ENCODE measurements around the gene RBBP9. TPM values are rescaled to one million over a fixed set of nuclear protein-coding genes. Genes with fewer than 3 reads are reported as not detected.

The RBBP9 gene
- 9.2 TPM for polyA plus RNA-seq (2013, experiment 1 of 2)
- 9.5 TPM for polyA plus RNA-seq (2013, experiment 2 of 2)

DNA sequence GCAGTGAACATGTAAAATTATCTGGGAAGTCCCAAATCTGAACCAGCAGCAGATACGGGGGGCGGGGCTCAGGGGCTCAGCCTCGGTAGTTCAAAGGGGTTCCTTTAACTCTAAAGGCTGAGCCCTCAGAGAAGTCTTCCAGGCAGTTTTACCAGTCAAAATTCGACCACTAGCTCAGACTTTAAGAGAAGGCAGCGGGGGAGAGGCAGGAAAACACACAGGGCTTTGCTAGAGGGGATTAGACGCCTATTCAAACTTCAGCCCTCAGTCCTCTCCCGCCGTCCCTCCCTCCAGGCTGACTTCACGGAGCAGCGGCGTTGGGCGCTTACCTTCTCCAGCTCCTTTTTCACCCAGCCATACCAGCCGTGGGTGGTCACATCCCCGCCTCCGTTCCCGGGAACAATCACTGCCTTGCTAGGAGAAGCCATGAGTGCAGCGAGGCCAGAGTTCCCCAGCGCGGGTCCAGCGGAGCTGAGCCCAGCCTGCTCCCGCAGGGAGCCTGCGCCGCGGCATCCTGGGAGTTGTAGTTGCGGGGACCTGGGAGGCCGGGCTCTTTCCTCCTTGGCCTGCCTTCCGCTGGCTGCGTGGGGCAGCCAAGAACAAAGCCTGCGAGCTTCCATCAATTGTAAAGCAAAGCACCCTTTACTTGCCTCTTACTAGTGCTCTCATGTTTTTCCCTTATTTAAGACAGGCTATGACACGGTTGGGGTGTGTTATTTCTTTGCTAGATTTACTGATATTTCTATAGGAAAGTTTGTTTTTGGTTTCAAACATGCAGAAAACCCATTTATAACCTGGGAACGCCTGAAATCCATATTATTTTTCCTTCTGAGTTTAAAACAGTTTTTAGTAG is at the start of gene RBBP9:
RBBP9 (minus strand) TSS at position 486 of the 853 bp plus-strand sequence; CDS start at position 428, 58 bp downstream.
- DNase-seq = peak; percentile 81

DNA sequence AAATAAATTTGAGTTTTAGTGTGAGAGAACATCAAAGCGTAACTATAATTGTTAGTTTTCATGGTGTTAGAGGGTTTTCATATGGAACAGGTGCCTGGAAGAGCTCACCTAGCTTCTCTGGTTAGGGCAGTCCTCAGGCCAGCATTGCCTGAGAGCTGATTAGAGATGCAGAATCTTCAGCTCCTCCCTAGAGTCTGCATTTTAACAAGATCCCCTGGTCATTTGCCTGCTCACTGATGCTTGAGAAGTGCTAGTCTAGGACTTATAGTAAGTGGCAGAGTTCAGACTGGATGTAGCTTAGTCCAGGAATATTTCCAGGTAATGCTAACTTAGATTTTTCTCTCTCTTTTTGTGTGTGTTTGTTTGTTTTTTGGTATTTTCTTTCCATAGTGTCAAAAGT is 48.5 kb upstream of the RBBP9 start:
- H3K9ac ChIP-seq (ENCODE audit: low read length) = no peak overlapping the region
- WGBS = 90% methylated on average over 1 of the region's 1 CpG
- H4K91ac ChIP-seq (ENCODE audit: low read length) = no peak overlapping the region

More for the DNA sequence above, at the start of gene RBBP9:
- H4K8ac ChIP-seq (ENCODE audit: low read length) = peak within 1 kb of the TSS; percentile 35
- no peak within 1 kb of the TSS for H4K91ac ChIP-seq (ENCODE audit: low read length)
- no peak within 1 kb of the TSS for H2AK5ac ChIP-seq (ENCODE audit: low read length, severe bottlenecking)
- H3K4ac ChIP-seq (ENCODE audit: low read depth in 1 of 2, low read length in 2 of 2) = peak within 1 kb of the TSS in 1 of 2 experiments; percentile 7
- H3K27me3 ChIP-seq (ENCODE audit: control insufficient read depth in 1 of 2, insufficient read depth in 1 of 2, low read length in 2 of 2) = no peaks in the 10 kb centered on the region
- H3K9me3 ChIP-seq (ENCODE audit: control insufficient read depth, low read length) = no peaks in the 10 kb centered on the region
- H3K27ac ChIP-seq (ENCODE audit: low read length, poor library complexity, severe bottlenecking) = no peak within 1 kb of the TSS
- peak within 1 kb of the TSS in 1 of 2 experiments; percentile 72 for H3K14ac ChIP-seq (ENCODE audit: low read length in 2 of 2)
- peaks cover 2% of the 10 kb centered on the region for H3K4me1 ChIP-seq (ENCODE audit: control insufficient read depth, insufficient read depth, low read depth, low read length)
- no peak within 1 kb of the TSS for H2BK15ac ChIP-seq (ENCODE audit: low read depth, poor library complexity, severe bottlenecking)
- no peak within 1 kb of the TSS for H2BK12ac ChIP-seq (ENCODE audit: low read length in 2 of 2)
- peak within 1 kb of the TSS; percentile 88 for H3K9ac ChIP-seq (ENCODE audit: low read length)
- peak within 1 kb of the TSS; percentile 68 for H3K4me2 ChIP-seq (ENCODE audit: low read length, poor library complexity, severe bottlenecking)
- 0% methylated on average over 27 of the region's 31 CpGs for WGBS
- peak within 1 kb of the TSS in 1 of 2 experiments; percentile 9 for H3K18ac ChIP-seq (ENCODE audit: low read depth in 1 of 2, low read length in 2 of 2)
- H3K36me3 ChIP-seq (ENCODE audit: control insufficient read depth in 1 of 2, insufficient read depth in 2 of 2, low read depth in 1 of 2, low read length in 2 of 2) = peaks cover 0 to 18% of the 10 kb centered on the region in 2 experiments
- H3K23ac ChIP-seq (ENCODE audit: low read length in 2 of 2) = no peak within 1 kb of the TSS
- peak within 1 kb of the TSS; percentile 78 to 92 for H3K4me3 ChIP-seq (ENCODE audit: insufficient read depth in 1 of 2, low read depth in 1 of 2, low read length in 2 of 2)
- H2AFZ ChIP-seq (ENCODE audit: low read depth, low read length) = peak within 1 kb of the TSS; percentile 62
- H3K79me1 ChIP-seq (replicated peaks; ENCODE audit: low read length, poor library complexity, severe bottlenecking) = peaks cover 4% of the 10 kb centered on the region
- no peak within 1 kb of the TSS for H2BK5ac ChIP-seq (ENCODE audit: low read depth, low read length, poor library complexity, severe bottlenecking)
- H2BK120ac ChIP-seq (ENCODE audit: low read depth, low read length) = no peak within 1 kb of the TSS

GRCh38 chr20:18543932-18544331 is 46.9 kb upstream of the RBBP9 start:
- H3K27me3 ChIP-seq (ENCODE audit: control insufficient read depth in 1 of 2, insufficient read depth in 1 of 2, low read length in 2 of 2) = no peaks in the 10 kb centered on the region
- H2BK5ac ChIP-seq (ENCODE audit: low read depth, low read length, poor library complexity, severe bottlenecking) = no peak overlapping the region
- H3K4ac ChIP-seq (ENCODE audit: low read depth in 1 of 2, low read length in 2 of 2) = no peak overlapping the region
- WGBS = 98% methylated on average over 7 of the region's 7 CpGs
- DNase-seq = no peak
- no peak overlapping the region for H3K18ac ChIP-seq (ENCODE audit: low read depth in 1 of 2, low read length in 2 of 2)
- no peak overlapping the region for H3K9ac ChIP-seq (ENCODE audit: low read length)
- H3K4me2 ChIP-seq (ENCODE audit: low read length, poor library complexity, severe bottlenecking) = no peak overlapping the region
- no peak overlapping the region for H2BK12ac ChIP-seq (ENCODE audit: low read length in 2 of 2)
- H3K79me1 ChIP-seq (replicated peaks; ENCODE audit: low read length, poor library complexity, severe bottlenecking) = peaks cover 13% of the 10 kb centered on the region
- peaks cover 23 to 80% of the 10 kb centered on the region in 2 experiments for H3K36me3 ChIP-seq (ENCODE audit: control insufficient read depth in 1 of 2, insufficient read depth in 2 of 2, low read depth in 1 of 2, low read length in 2 of 2)
- H4K8ac ChIP-seq (ENCODE audit: low read length) = no peak overlapping the region
- no peak overlapping the region for H3K23ac ChIP-seq (ENCODE audit: low read length in 2 of 2)
- H3K9me3 ChIP-seq (ENCODE audit: control insufficient read depth, low read length) = no peaks in the 10 kb centered on the region
- no peak overlapping the region for H3K27ac ChIP-seq (ENCODE audit: low read length, poor library complexity, severe bottlenecking)
- H3K14ac ChIP-seq (ENCODE audit: low read length in 2 of 2) = no peak overlapping the region
- H3K4me3 ChIP-seq (ENCODE audit: insufficient read depth in 1 of 2, low read depth in 1 of 2, low read length in 2 of 2) = no peak overlapping the region
- no peak overlapping the region for H2BK120ac ChIP-seq (ENCODE audit: low read depth, low read length)
- peaks cover 17% of the 10 kb centered on the region for H3K4me1 ChIP-seq (ENCODE audit: control insufficient read depth, insufficient read depth, low read depth, low read length)
- no peak overlapping the region for H2BK15ac ChIP-seq (ENCODE audit: low read depth, poor library complexity, severe bottlenecking)
- no peak overlapping the region for H2AFZ ChIP-seq (ENCODE audit: low read depth, low read length)
- no peak overlapping the region for H4K91ac ChIP-seq (ENCODE audit: low read length)
- H2AK5ac ChIP-seq (ENCODE audit: low read length, severe bottlenecking) = peak overlapping the region; percentile 14

More for the DNA sequence above, 48.5 kb upstream of the RBBP9 start:
- no peak overlapping the region for H2AFZ ChIP-seq (ENCODE audit: low read depth, low read length)
- H3K4me2 ChIP-seq (ENCODE audit: low read length, poor library complexity, severe bottlenecking) = no peak overlapping the region
- no peak overlapping the region for H3K14ac ChIP-seq (ENCODE audit: low read length in 2 of 2)
- H2BK15ac ChIP-seq (ENCODE audit: low read depth, poor library complexity, severe bottlenecking) = no peak overlapping the region
- no peak overlapping the region for H3K18ac ChIP-seq (ENCODE audit: low read depth in 1 of 2, low read length in 2 of 2)
- H2BK5ac ChIP-seq (ENCODE audit: low read depth, low read length, poor library complexity, severe bottlenecking) = no peak overlapping the region
- no peak overlapping the region for H3K4ac ChIP-seq (ENCODE audit: low read depth in 1 of 2, low read length in 2 of 2)
- H2BK120ac ChIP-seq (ENCODE audit: low read depth, low read length) = no peak overlapping the region
- H2AK5ac ChIP-seq (ENCODE audit: low read length, severe bottlenecking) = no peak overlapping the region
- H3K4me3 ChIP-seq (ENCODE audit: insufficient read depth in 1 of 2, low read depth in 1 of 2, low read length in 2 of 2) = no peak overlapping the region
- peaks cover 15% of the 10 kb centered on the region for H3K4me1 ChIP-seq (ENCODE audit: control insufficient read depth, insufficient read depth, low read depth, low read length)
- no peak overlapping the region for H3K27ac ChIP-seq (ENCODE audit: low read length, poor library complexity, severe bottlenecking)
- DNase-seq = no peak
- H3K23ac ChIP-seq (ENCODE audit: low read length in 2 of 2) = no peak overlapping the region
- no peaks in the 10 kb centered on the region for H3K27me3 ChIP-seq (ENCODE audit: control insufficient read depth in 1 of 2, insufficient read depth in 1 of 2, low read length in 2 of 2)
- no peak overlapping the region for H4K8ac ChIP-seq (ENCODE audit: low read length)
- H3K9me3 ChIP-seq (ENCODE audit: control insufficient read depth, low read length) = no peaks in the 10 kb centered on the region
- H3K79me1 ChIP-seq (replicated peaks; ENCODE audit: low read length, poor library complexity, severe bottlenecking) = peaks cover 13% of the 10 kb centered on the region
- peaks cover 27 to 83% of the 10 kb centered on the region in 2 experiments for H3K36me3 ChIP-seq (ENCODE audit: control insufficient read depth in 1 of 2, insufficient read depth in 2 of 2, low read depth in 1 of 2, low read length in 2 of 2)
- H2BK12ac ChIP-seq (ENCODE audit: low read length in 2 of 2) = no peak overlapping the region

- Histone ChIP-seq H3K4me1 (ENCODE audit: control insufficient read depth, insufficient read depth, low read depth, low read length) (peaks cover 17% of the 10 kb centered on the region), H3K18ac (ENCODE audit: low read depth in 1 of 2, low read length in 2 of 2) (no peak overlapping the region), H3K14ac (ENCODE audit: low read length in 2 of 2) (no peak overlapping the region), H3K27me3 (ENCODE audit: control insufficient read depth in 1 of 2, insufficient read depth in 1 of 2, low read length in 2 of 2) (no peaks in the 10 kb centered on the region), H3K23ac (ENCODE audit: low read length in 2 of 2) (no peak overlapping the region), H3K27ac (ENCODE audit: low read length, poor library complexity, severe bottlenecking) (no peak overlapping the region), H3K79me1 (replicated peaks; ENCODE audit: low read length, poor library complexity, severe bottlenecking) (peaks cover 11% of the 10 kb centered on the region), H4K91ac (ENCODE audit: low read length) (no peak overlapping the region), H3K4me2 (ENCODE audit: low read length, poor library complexity, severe bottlenecking) (no peak overlapping the region), H3K36me3 (ENCODE audit: control insufficient read depth in 1 of 2, insufficient read depth in 2 of 2, low read depth in 1 of 2, low read length in 2 of 2) (peaks cover 23 to 78% of the 10 kb centered on the region in 2 experiments), H2BK120ac (ENCODE audit: low read depth, low read length) (no peak overlapping the region), H2BK5ac (ENCODE audit: low read depth, low read length, poor library complexity, severe bottlenecking) (no peak overlapping the region), H3K4me3 (ENCODE audit: insufficient read depth in 1 of 2, low read depth in 1 of 2, low read length in 2 of 2) (no peak overlapping the region), H4K8ac (ENCODE audit: low read length) (no peak overlapping the region), H2BK15ac (ENCODE audit: low read depth, poor library complexity, severe bottlenecking) (no peak overlapping the region), H2BK12ac (ENCODE audit: low read length in 2 of 2) (no peak overlapping the region), H3K9me3 (ENCODE audit: control insufficient read depth, low read length) (no peaks in the 10 kb centered on the region), H2AK5ac (ENCODE audit: low read length, severe bottlenecking) (no peak overlapping the region), H3K4ac (ENCODE audit: low read depth in 1 of 2, low read length in 2 of 2) (no peak overlapping the region), H2AFZ (ENCODE audit: low read depth, low read length) (no peak overlapping the region), H3K9ac (ENCODE audit: low read length) (no peak overlapping the region)
- no peak for DNase-seq
- WGBS = 95% methylated on average over 3 of the region's 4 CpGs
Measured at GRCh38 chr20:18543216-18543615, 46.2 kb upstream of the RBBP9 start.
